H1 (cell line): ENCODE data around the gene JAG1. TPM values are rescaled to one million over a fixed set of nuclear protein-coding genes. Genes with fewer than 3 reads are reported as not detected.

Experiments
- CHD2 ChIP-seq: IDR thresholded peaks from 2 replicates; pipeline ENCODE4 v1.6.1; 2012; ENCODE audit warnings: low read length, improper control_type of control experiment
- KDM1A ChIP-seq: fragments of 200-600, 300-600 bp; sonication (generic); IDR thresholded peaks from 2 replicates; pipeline ENCODE4 v1.7.1; 2016; ENCODE audit warnings: mild to moderate bottlenecking, low read length, borderline replicate concordance
- SIRT6 ChIP-seq: IDR thresholded peaks from one replicate; pipeline ENCODE4 v1.7.1; 2012; ENCODE audit warnings: low read length, inconsistent platforms
- TBP ChIP-seq: IDR thresholded peaks from 2 replicates; pipeline ENCODE4 v1.6.1; 2011; ENCODE audit warnings: low read depth, low read length, improper control_type of control experiment
- polyA plus RNA-seq, 7 experiments: library from polyadenylated mRNA; depleted of rRNA in 3 of 7; stranded (reverse) in 5 of 7; unstranded in 2 of 7; fragments of >200 nt in 5 of 7; fragments of 200-250 nt in 2 of 7; gene quantifications; 1 replicate in 5 of 7; 2 replicates in 1 of 7; 4 replicates in 1 of 7; pipeline versions ENCODE4 v1.2.1 to v1.2.3, GENCODE V29; 2011 to 2013; ENCODE audit warnings: missing spikeins in 2 of 7, mixed read lengths in 2 of 7
- total RNA-seq: library from RNA; stranded (reverse); fragmentation: NEBNext Ultra II Directional; extraction: Animal tissue kit (Norgen Biotek cat#: 25700); gene quantifications from 2 replicates; pipeline ENCODE4 v1.2.1, GENCODE V29; 2021
- TF ChIP-seq, protein P1 (sequence below): IDR thresholded peaks from 2 replicates; pipeline ENCODE4 v1.6.1; 2011; ENCODE audit warnings: low read depth, mild to moderate bottlenecking, low read length; ENCODE audit not compliant: insufficient read depth

The JAG1 gene
- total and polyA plus RNA-seq, 2 of the 8 experiments (the other 6 are each of a cell fraction or from before 2014, with no cell fraction given), result 13.5 to 27.3 TPM

DNA sequence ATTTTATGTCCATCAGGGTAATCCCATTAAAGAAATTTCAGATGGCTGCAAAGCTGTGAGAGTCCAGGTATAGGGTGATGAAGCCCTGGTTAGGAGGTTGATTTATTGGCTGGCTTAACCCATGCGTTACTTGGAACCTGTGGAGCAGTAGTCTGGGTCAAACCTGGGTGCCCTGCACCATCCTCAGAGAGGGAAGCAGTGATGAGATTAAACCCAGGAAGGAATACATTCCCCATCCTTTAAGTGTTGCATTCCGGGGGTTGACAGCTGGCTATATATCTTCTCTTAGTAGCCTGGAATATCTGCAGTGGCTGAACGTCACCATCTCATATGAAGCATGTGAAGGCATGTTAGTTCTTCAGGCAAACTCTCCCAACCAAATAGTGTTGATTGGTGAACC is 44.9 kb upstream of the JAG1 start (continued):
- TF ChIP-seq, protein P1, sequence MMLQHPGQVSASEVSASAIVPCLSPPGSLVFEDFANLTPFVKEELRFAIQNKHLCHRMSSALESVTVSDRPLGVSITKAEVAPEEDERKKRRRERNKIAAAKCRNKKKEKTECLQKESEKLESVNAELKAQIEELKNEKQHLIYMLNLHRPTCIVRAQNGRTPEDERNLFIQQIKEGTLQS, result no peak
- TF ChIP-seq CHD2 (no peak), SIRT6 (no peak), TBP (no peak), KDM1A (no peak)
